Keratinocyte (primary cell): ENCODE data around the gene CCDC40. TPM values are rescaled to one million over a fixed set of nuclear protein-coding genes. Genes with fewer than 3 reads are reported as not detected.

ENCODE experiments used
- DNase-seq: peaks from one replicate; pipeline ENCODE4 v3.0.0-alpha.2; 2011; ENCODE audit warnings: low read depth, missing footprints, low spot score
- FAIRE-seq: peaks from 2 replicates; lab custom pipeline; 2011; peaks lifted over from hg19 to GRCh38; lab: Jason Lieb, UNC
- H2AFZ ChIP-seq: 2 replicates; pipeline ENCODE4 v1.6.0; 2012; ENCODE audit warnings: low read length, control low read depth, inconsistent platforms; ENCODE audit not compliant: control insufficient read depth
- H3K27ac ChIP-seq: 2 replicates; pipeline ENCODE4 v1.5.1; 2011; ENCODE audit warnings: low read length; ENCODE audit not compliant: control insufficient read depth, insufficient read depth
- H3K27me3 ChIP-seq: 3 replicates; pipeline ENCODE4 v1.6.0; 2011; ENCODE audit warnings: low read length; ENCODE audit not compliant: control insufficient read depth, insufficient read depth; ENCODE audit errors: extremely low read depth
- H3K36me3 ChIP-seq, 2 experiments: 2 replicates in 1 of 2; 3 replicates in 1 of 2; pipeline ENCODE4 v1.5.1; 2011; ENCODE audit warnings: low read length in 2 of 2, mild to moderate bottlenecking in 1 of 2; ENCODE audit not compliant: control insufficient read depth in 2 of 2, insufficient read depth in 2 of 2; ENCODE audit errors: extremely low read depth in 1 of 2
- H3K4me1 ChIP-seq: 3 replicates; pipeline ENCODE4 v1.5.1; 2011; ENCODE audit warnings: low read length; ENCODE audit not compliant: control insufficient read depth, insufficient read depth; ENCODE audit errors: extremely low read depth
- H3K4me2 ChIP-seq: 3 replicates; pipeline ENCODE4 v1.6.0; 2011; ENCODE audit warnings: low read depth, low read length; ENCODE audit not compliant: control insufficient read depth, insufficient read depth; ENCODE audit errors: extremely low read depth
- H3K4me3 ChIP-seq, 3 experiments: fragments of 200-600 bp in 1 of 3; sonication (generic) in 1 of 3; 2 replicates in 2 of 3; 3 replicates in 1 of 3; pipeline ENCODE4 v1.5.1; 2011 to 2016; ENCODE audit warnings: low read length in 3 of 3, mild to moderate bottlenecking in 3 of 3, control low read depth in 2 of 3, inconsistent platforms in 1 of 3, low read depth in 1 of 3, mixed read lengths in 1 of 3, mixed run types in 1 of 3, moderate library complexity in 1 of 3; ENCODE audit not compliant: control insufficient read depth in 2 of 3, insufficient read depth in 2 of 3; ENCODE audit errors: extremely low read depth in 1 of 3
- H3K79me2 ChIP-seq: 2 replicates; pipeline ENCODE4 v1.6.0; 2012; ENCODE audit warnings: low read length; ENCODE audit not compliant: control insufficient read depth, insufficient read depth
- H3K9ac ChIP-seq: 3 replicates; pipeline ENCODE4 v1.6.0; 2011; ENCODE audit warnings: low read length; ENCODE audit not compliant: control insufficient read depth, insufficient read depth; ENCODE audit errors: extremely low read depth
- H3K9me1 ChIP-seq: 3 replicates; pipeline ENCODE4 v1.6.0; 2011; ENCODE audit warnings: low read length; ENCODE audit not compliant: control insufficient read depth, insufficient read depth; ENCODE audit errors: extremely low read depth
- H3K9me3 ChIP-seq: 2 replicates; pipeline ENCODE4 v1.5.1; 2012; ENCODE audit warnings: low read depth, low read length; ENCODE audit not compliant: control insufficient read depth
- H4K20me1 ChIP-seq: 3 replicates; pipeline ENCODE4 v1.6.0; 2011; ENCODE audit warnings: low read length; ENCODE audit not compliant: control insufficient read depth, insufficient read depth; ENCODE audit errors: extremely low read depth
- CTCF ChIP-seq, 3 experiments: IDR thresholded peaks in 1 of 3; conservative IDR thresholded peaks in 1 of 3; optimal IDR thresholded peaks in 1 of 3; 2 replicates in 2 of 3; 3 replicates in 1 of 3; pipeline versions ENCODE3 to v1.5.1; 2011; ENCODE audit warnings: low read length in 3 of 3, mild to moderate bottlenecking in 3 of 3, moderate library complexity in 2 of 3, control low read depth in 1 of 3, inconsistent platforms in 1 of 3; ENCODE audit not compliant: insufficient read depth in 2 of 3; ENCODE audit errors: extremely low read depth in 1 of 3
- EZH2 ChIP-seq: IDR thresholded peaks from one replicate; pipeline ENCODE4 v1.6.1; 2012; ENCODE audit warnings: inconsistent platforms, mild to moderate bottlenecking, low read length, moderate library complexity
- dilution Hi-C: fragments of 300-500 bp; cut with MboI; formaldehyde crosslinking; loops from one replicate; pipeline ENCODE4 v1.7.0; 2020; ENCODE audit warnings: low sequenced_read_pairs; ENCODE audit not compliant: extremely low pct_ligation_motif_present
- polyA plus RNA-seq, 5 experiments: library from polyadenylated mRNA; depleted of rRNA in 3 of 5; stranded (reverse) in 3 of 5; stranded (forward) in 1 of 5; unstranded in 1 of 5; fragments of >200 nt; gene quantifications; 1 replicate in 1 of 5; 2 replicates in 3 of 5; 3 replicates in 1 of 5; pipeline versions ENCODE4 v1.2.1 to v1.2.3, GENCODE V29; 2011 to 2012; ENCODE audit warnings: missing spikeins in 2 of 5, low read depth in 1 of 5, low replicate concordance in 1 of 5

CCDC40 gene
- polyA plus RNA-seq, 1 donor (not counting 4 experiments of a cell fraction or from before 2014, with no cell fraction given), result 2.4 TPM

- no peaks in the 10 kb centered on the region for H4K20me1 ChIP-seq
- no peaks in the 10 kb centered on the region for H3K9me3 ChIP-seq
- FAIRE-seq, result no peak
- no peak overlapping the region for H3K4me3 ChIP-seq
- no peak overlapping the region for H3K27ac ChIP-seq
- no peak overlapping the region for H3K4me2 ChIP-seq
- H2AFZ ChIP-seq, result no peak overlapping the region
- peaks cover 26% of the 10 kb centered on the region for H3K4me1 ChIP-seq
- H3K36me3 ChIP-seq, result no peaks in the 10 kb centered on the region
- TF ChIP-seq CTCF (optimal IDR thresholded peaks at IDR 0.05 in 1 of 3, IDR thresholded peaks at IDR 0.05 in 1 of 3, conservative IDR thresholded peaks at IDR 0.05 in 1 of 3; ENCODE audit: extremely low read depth in 1 of 3, insufficient read depth in 2 of 3, low read length in 3 of 3) (no peak), EZH2 (no peak)
- no peak overlapping the region for H3K9ac ChIP-seq
- no peaks in the 10 kb centered on the region for H3K9me1 ChIP-seq
- no peaks in the 10 kb centered on the region for H3K79me2 ChIP-seq
- H3K27me3 ChIP-seq, result peaks cover 15% of the 10 kb centered on the region
- dilution Hi-C loops, result no loop called here
- no peak for DNase-seq
Measured at GRCh38 chr17:80107231-80108021, 71.0 kb downstream of the CCDC40 start.

GRCh38 chr17:80108036-80108971 lies 71.9 kb downstream of the CCDC40 start:
- H3K36me3 ChIP-seq, result no peaks in the 10 kb centered on the region
- no peak overlapping the region for H3K4me2 ChIP-seq
- dilution Hi-C loops, result no loop called here
- no peak overlapping the region for H3K4me3 ChIP-seq
- no peaks in the 10 kb centered on the region for H4K20me1 ChIP-seq
- no peaks in the 10 kb centered on the region for H3K9me3 ChIP-seq
- H3K79me2 ChIP-seq, result no peaks in the 10 kb centered on the region
- H3K9me1 ChIP-seq, result no peaks in the 10 kb centered on the region
- no peak overlapping the region for H3K27ac ChIP-seq
- FAIRE-seq (no peak), DNase-seq (no peak)
- H3K27me3 ChIP-seq, result peaks cover 15% of the 10 kb centered on the region
- TF ChIP-seq EZH2 (no peak), CTCF (optimal IDR thresholded peaks at IDR 0.05 in 1 of 3, IDR thresholded peaks at IDR 0.05 in 1 of 3, conservative IDR thresholded peaks at IDR 0.05 in 1 of 3; ENCODE audit: extremely low read depth in 1 of 3, insufficient read depth in 2 of 3, low read length in 3 of 3) (no peak)
- H3K4me1 ChIP-seq, result peaks cover 18% of the 10 kb centered on the region
- H2AFZ ChIP-seq, result no peak overlapping the region
- H3K9ac ChIP-seq, result no peak overlapping the region
